ENCODE data around the gene IPPK.

Gene IPPK

DNA sequence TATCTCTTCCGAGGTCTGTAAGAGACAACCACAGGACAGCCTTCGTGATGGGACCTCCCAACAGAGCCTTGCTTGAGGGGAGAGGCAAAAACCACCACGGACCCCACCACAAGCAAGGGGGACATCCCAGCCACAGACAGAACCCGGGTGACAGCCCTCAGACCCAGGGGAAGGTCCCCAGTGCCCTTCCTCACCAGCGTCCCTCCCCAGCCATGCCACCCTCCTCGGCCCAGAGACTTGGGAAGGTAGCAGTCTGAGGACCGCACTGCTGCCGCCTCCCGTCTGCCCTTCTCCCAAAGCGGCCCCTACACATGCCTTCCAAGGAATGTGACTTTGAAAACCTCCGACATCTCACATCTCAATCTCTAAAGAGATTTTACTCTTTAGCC, 13.4 kb downstream of the IPPK start:
- Histone ChIP-seq H3K36me3 (peaks cover 0 to 67% (median 39%) of the 10 kb centered on the region in 3 donors), H3K9me3 (no peaks in the 10 kb centered on the region), H3K4me1 (peaks cover 0 to 4% (median 0%) of the 10 kb centered on the region in 4 donors), H3K4me3 (no peak overlapping the region), H3K27me3 (no peaks in the 10 kb centered on the region), H3K27ac (no peak overlapping the region)
- DNase-seq = no peak
- TF ChIP-seq, protein P1, sequence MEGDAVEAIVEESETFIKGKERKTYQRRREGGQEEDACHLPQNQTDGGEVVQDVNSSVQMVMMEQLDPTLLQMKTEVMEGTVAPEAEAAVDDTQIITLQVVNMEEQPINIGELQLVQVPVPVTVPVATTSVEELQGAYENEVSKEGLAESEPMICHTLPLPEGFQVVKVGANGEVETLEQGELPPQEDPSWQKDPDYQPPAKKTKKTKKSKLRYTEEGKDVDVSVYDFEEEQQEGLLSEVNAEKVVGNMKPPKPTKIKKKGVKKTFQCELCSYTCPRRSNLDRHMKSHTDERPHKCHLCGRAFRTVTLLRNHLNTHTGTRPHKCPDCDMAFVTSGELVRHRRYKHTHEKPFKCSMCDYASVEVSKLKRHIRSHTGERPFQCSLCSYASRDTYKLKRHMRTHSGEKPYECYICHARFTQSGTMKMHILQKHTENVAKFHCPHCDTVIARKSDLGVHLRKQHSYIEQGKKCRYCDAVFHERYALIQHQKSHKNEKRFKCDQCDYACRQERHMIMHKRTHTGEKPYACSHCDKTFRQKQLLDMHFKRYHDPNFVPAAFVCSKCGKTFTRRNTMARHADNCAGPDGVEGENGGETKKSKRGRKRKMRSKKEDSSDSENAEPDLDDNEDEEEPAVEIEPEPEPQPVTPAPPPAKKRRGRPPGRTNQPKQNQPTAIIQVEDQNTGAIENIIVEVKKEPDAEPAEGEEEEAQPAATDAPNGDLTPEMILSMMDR (IDR thresholded peaks at IDR 0.05) = no peak
- intact Hi-C loops (cut with DNase I; ENCODE audit: low total_unique reads) = no loop called here

DNA sequence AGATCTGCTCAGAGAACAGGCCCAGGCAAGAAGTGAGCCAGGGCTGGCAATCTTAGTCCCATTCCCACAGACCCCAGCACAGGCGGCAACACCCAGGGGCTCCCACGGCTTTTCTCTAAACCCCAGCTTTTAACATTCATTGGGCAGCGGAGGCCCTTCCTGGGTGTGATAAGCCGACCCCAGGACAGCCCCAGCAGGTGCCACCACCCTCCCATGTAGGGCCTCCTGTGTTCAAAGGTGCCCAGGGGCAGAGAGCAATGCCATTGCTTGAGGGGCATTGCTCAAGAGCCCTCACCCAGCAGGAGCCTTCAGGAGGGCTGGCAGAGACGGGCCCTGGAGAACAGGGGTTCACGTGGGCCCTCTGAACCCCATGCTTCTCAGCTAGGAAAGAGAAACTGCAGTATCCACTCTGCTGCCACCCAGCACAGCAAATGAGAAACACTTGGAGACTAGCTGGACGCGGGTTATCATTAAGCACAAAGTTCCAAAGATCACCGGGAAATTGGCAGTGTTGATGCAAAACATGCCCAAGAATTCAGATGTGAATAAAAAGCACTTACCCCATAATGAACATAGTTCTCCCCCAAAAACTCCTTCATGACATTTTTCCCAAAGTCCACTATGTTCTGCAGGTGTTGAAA, 13.9 kb downstream of the IPPK start:
- H3K4me1 ChIP-seq = peaks cover 0 to 4% (median 0%) of the 10 kb centered on the region in 4 donors
- H3K27me3 ChIP-seq = no peaks in the 10 kb centered on the region
- TF ChIP-seq, protein P1 (IDR thresholded peaks at IDR 0.05) = no peak
- no peak overlapping the region for H3K4me3 ChIP-seq
- peaks cover 0 to 72% (median 39%) of the 10 kb centered on the region in 3 donors for H3K36me3 ChIP-seq
- DNase-seq = no peak
- no peak overlapping the region for H3K27ac ChIP-seq
- no peaks in the 10 kb centered on the region for H3K9me3 ChIP-seq
- intact Hi-C loops (cut with DNase I; ENCODE audit: low total_unique reads) = no loop called here

DNA sequence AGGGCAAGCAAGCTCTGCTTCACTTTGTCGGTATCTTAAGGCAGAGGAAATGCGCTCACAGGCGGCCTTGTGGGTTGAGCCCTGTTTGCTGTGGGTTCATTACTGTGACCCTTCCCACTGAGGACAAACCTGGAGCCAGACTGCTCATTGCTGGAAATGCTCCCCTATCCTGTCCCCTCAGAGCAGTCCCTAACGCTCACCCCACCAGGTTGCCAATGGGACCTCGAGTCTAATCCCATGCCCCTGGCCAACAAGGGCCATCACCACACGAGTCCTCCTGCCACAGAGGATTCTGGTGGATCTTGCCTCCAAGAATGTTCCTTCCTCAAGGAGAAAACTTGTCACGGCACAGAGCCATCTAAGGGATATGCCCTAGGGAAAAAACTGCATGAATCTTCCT, 14.6 kb downstream of the IPPK start:
- Histone ChIP-seq H3K4me1 (peaks cover 0 to 4% (median 0%) of the 10 kb centered on the region in 4 donors), H3K9me3 (no peaks in the 10 kb centered on the region), H3K36me3 (peaks cover 0 to 77% (median 39%) of the 10 kb centered on the region in 3 donors), H3K27ac (no peak overlapping the region), H3K27me3 (no peaks in the 10 kb centered on the region), H3K4me3 (no peak overlapping the region)
- TF ChIP-seq, protein P1 (IDR thresholded peaks at IDR 0.05) = no peak
- intact Hi-C loops (cut with DNase I; ENCODE audit: low total_unique reads) = no loop called here
- no peak for DNase-seq

DNA sequence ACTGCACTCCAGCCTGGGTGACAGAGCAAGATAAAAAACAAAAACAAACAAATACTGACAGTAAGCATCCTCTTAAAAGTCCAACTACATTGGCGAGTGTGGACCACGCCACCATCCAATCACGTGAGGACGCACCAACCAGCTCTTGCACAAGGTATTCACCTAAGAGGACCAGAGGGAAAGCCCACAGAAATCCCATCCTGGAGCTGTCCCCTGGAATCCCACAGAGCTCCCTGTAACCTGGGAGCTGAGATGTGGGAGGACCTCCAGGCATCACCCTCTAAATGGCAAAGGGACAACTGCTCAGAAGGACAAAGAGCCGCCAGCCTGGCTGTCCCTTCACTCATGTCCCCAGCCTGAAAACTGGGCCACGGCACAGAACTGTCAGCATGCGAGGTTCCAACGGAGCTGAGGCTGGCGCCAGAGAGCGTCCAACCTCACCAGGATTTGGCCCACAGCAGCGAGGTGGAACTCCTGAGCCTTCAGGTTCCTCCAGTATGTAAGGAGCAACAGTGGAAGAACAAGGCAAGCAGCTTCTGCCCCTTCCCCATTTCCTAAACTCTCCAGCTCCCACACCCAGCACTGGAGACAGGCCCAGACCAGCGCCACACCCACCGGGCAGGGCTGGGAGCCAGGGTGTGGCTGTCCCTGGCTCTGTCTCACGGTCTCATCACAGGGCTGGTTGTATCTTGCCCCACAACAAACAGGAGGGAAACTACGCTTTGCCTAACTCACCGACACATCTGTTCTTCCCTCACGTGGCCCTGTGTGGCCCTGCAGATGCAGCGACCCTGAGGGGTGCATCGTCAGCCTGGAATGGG, 15.2 kb downstream of the IPPK start:
- DNase-seq = no peak

DNA sequence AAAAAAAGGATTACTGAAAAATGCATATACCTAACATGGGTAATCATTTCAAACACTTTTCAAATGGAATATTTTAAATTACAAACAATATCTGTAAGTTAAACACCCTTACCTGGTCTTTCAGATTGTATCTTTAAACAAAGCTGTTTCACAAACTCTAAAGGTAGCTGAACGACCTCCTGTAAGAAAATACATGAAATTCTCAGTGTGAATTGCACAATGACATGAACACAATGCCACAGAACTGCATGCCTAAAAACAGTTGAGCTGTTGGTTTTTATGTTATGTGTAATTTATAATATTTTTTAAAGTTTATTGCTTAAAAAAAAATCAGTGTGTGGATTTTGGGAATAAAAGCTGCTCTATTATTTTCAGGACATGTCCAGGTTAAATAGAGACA, 17.5 kb downstream of the IPPK start:
- Histone ChIP-seq H3K27me3 (no peaks in the 10 kb centered on the region), H3K4me1 (no peaks in the 10 kb centered on the region), H3K9me3 (no peaks in the 10 kb centered on the region), H3K27ac (no peak overlapping the region), H3K4me3 (no peak overlapping the region), H3K36me3 (peaks cover 5 to 86% (median 48%) of the 10 kb centered on the region in 3 donors)
- intact Hi-C loops (cut with DNase I; ENCODE audit: low total_unique reads) = no loop called here
- TF ChIP-seq, protein P1 (IDR thresholded peaks at IDR 0.05) = no peak
- DNase-seq = no peak

More for the DNA sequence above, 15.2 kb downstream of the IPPK start:
- no peak overlapping the region for H3K27ac ChIP-seq
- peaks cover 0 to 77% (median 39%) of the 10 kb centered on the region in 3 donors for H3K36me3 ChIP-seq
- no peaks in the 10 kb centered on the region for H3K4me1 ChIP-seq
- TF ChIP-seq, protein P1 (IDR thresholded peaks at IDR 0.05) = no peak
- no peak overlapping the region for H3K4me3 ChIP-seq
- H3K9me3 ChIP-seq = no peaks in the 10 kb centered on the region
- intact Hi-C loops (cut with DNase I; ENCODE audit: low total_unique reads) = no loop called here
- H3K27me3 ChIP-seq = no peaks in the 10 kb centered on the region
